Type B pancreatic cell (in vitro differentiated cells): ENCODE data around the gene TBX5. TPM values are rescaled to one million over a fixed set of nuclear protein-coding genes. Genes with fewer than 3 reads are reported as not detected.

Experiments
- DNase-seq: peaks from one replicate; pipeline ENCODE4 v3.0.0; 2021; ENCODE audit warnings: mixed read lengths; ENCODE audit not compliant: unreplicated experiment; ENCODE audit errors: extremely low spot score
- H3K27ac Mint-ChIP-seq: 2 replicates; pipeline ENCODE4 v1.8.0; 2021; ENCODE audit warnings: mild to moderate bottlenecking, mixed read lengths
- H3K27me3 Mint-ChIP-seq: 2 replicates; pipeline ENCODE4 v1.8.0; 2021; ENCODE audit warnings: mixed read lengths
- H3K36me3 Mint-ChIP-seq: 2 replicates; pipeline ENCODE4 v1.8.0; 2021; ENCODE audit warnings: mixed read lengths
- H3K4me1 Mint-ChIP-seq: one replicate; pipeline ENCODE4 v1.8.0; 2021; ENCODE audit warnings: mixed read lengths; ENCODE audit not compliant: unreplicated experiment
- H3K4me3 Mint-ChIP-seq: 2 replicates; pipeline ENCODE4 v1.8.0; 2021; ENCODE audit warnings: mild to moderate bottlenecking, mixed read lengths
- H3K9me3 Mint-ChIP-seq: 2 replicates; pipeline ENCODE4 v1.8.0; 2021; ENCODE audit warnings: mixed read lengths
- CTCF ChIP-seq: fragments of 200-600 bp; sonication (generic); conservative IDR thresholded peaks from 2 replicates; pipeline ENCODE4 v1.5.0; 2021; ENCODE audit warnings: antibody characterized with exemption, mild to moderate bottlenecking
- total RNA-seq: library from RNA; stranded (reverse); gene quantifications from 2 replicates; pipeline ENCODE4 v1.2.1, GENCODE V29; 2021; ENCODE audit warnings: low replicate concordance

TBX5 gene
- total RNA-seq, 1 donor from 2014 or later = 10.7 TPM

GRCh38 chr12:114371250-114371649, 34.7 kb downstream of the TBX5 start:
- Mint-ChIP-seq H3K4me3 (no peak overlapping the region), H3K36me3 (no peaks in the 10 kb centered on the region), H3K27ac (no peak overlapping the region), H3K4me1 (no peaks in the 10 kb centered on the region), H3K27me3 (peaks cover 66% of the 10 kb centered on the region), H3K9me3 (no peaks in the 10 kb centered on the region)
- TF ChIP-seq CTCF = no peak
- DNase-seq = no peak

GRCh38 chr12:114368685-114369452, 37.1 kb downstream of the TBX5 start:
- Mint-ChIP-seq H3K9me3 (no peaks in the 10 kb centered on the region), H3K4me3 (no peak overlapping the region), H3K27me3 (peaks cover 46% of the 10 kb centered on the region), H3K4me1 (no peaks in the 10 kb centered on the region), H3K36me3 (no peaks in the 10 kb centered on the region), H3K27ac (no peak overlapping the region)
- TF ChIP-seq CTCF = no peak
- DNase-seq = no peak

GRCh38 chr12:114361992-114362391, 44.0 kb downstream of the TBX5 start:
- no peak for DNase-seq
- no peak overlapping the region for H3K27ac Mint-ChIP-seq
- no peak overlapping the region for H3K4me3 Mint-ChIP-seq
- no peaks in the 10 kb centered on the region for H3K36me3 Mint-ChIP-seq
- peaks cover 27% of the 10 kb centered on the region for H3K27me3 Mint-ChIP-seq
- no peak for TF ChIP-seq CTCF
- no peaks in the 10 kb centered on the region for H3K4me1 Mint-ChIP-seq
- H3K9me3 Mint-ChIP-seq = peaks cover 4% of the 10 kb centered on the region

- H3K36me3 Mint-ChIP-seq = no peaks in the 10 kb centered on the region
- H3K27me3 Mint-ChIP-seq = peaks cover 29% of the 10 kb centered on the region
- no peak for TF ChIP-seq CTCF
- peaks cover 4% of the 10 kb centered on the region for H3K9me3 Mint-ChIP-seq
- no peak overlapping the region for H3K4me3 Mint-ChIP-seq
- H3K27ac Mint-ChIP-seq = no peak overlapping the region
- DNase-seq = no peak
- H3K4me1 Mint-ChIP-seq = no peaks in the 10 kb centered on the region
Observed at GRCh38 chr12:114361545-114361944, 44.4 kb downstream of the TBX5 start.

GRCh38 chr12:114360485-114360884, 45.5 kb downstream of the TBX5 start:
- H3K36me3 Mint-ChIP-seq = no peaks in the 10 kb centered on the region
- DNase-seq = no peak
- H3K27me3 Mint-ChIP-seq = peaks cover 30% of the 10 kb centered on the region
- no peaks in the 10 kb centered on the region for H3K4me1 Mint-ChIP-seq
- no peak overlapping the region for H3K27ac Mint-ChIP-seq
- H3K9me3 Mint-ChIP-seq = peaks cover 4% of the 10 kb centered on the region
- H3K4me3 Mint-ChIP-seq = no peak overlapping the region
- TF ChIP-seq CTCF = no peak
